ENCODE results near the gene FAM219B.
"Not testable (repeated sequence)": the region's sequence is repeated elsewhere in the genome, so short reads cannot be mapped to it uniquely, and the experiment has no call there.

FAM219B gene

GRCh38 chr15:74888716-74889115 lies 17.9 kb downstream of the FAM219B start:
- no peak for DNase-seq (ENCODE audit: low read depth)
- TF ChIP-seq CTCF (IDR thresholded peaks at IDR 0.05; ENCODE audit: insufficient read depth, low read depth, low read length, missing control alignments) = no peak
- no peak overlapping the region for H3K4me3 ChIP-seq (ENCODE audit: low read length)

GRCh38 chr15:74887537-74888193 lies 19.0 kb downstream of the FAM219B start:
- DNase-seq (ENCODE audit: low read depth); H3K4me3 ChIP-seq (ENCODE audit: low read length): not testable (repeated sequence)

GRCh38 chr15:74885461-74885860 lies 21.2 kb downstream of the FAM219B start:
- TF ChIP-seq CTCF (IDR thresholded peaks at IDR 0.05; ENCODE audit: insufficient read depth, low read depth, low read length, missing control alignments) = no peak
- H3K4me3 ChIP-seq (ENCODE audit: low read length) = no peak overlapping the region
- DNase-seq (ENCODE audit: low read depth) = no peak

GRCh38 chr15:74884428-74885223 lies 22.0 kb downstream of the FAM219B start:
- peak; percentile 45 for DNase-seq (ENCODE audit: low read depth)
- TF ChIP-seq CTCF (IDR thresholded peaks at IDR 0.05; ENCODE audit: insufficient read depth, low read depth, low read length, missing control alignments) = no peak
- H3K4me3 ChIP-seq (ENCODE audit: low read length) = no peak overlapping the region

- DNase-seq (ENCODE audit: low read depth) = no peak
- no peak for TF ChIP-seq CTCF (IDR thresholded peaks at IDR 0.05; ENCODE audit: insufficient read depth, low read depth, low read length, missing control alignments)
- no peak overlapping the region for H3K4me3 ChIP-seq (ENCODE audit: low read length)
Observed at GRCh38 chr15:74882528-74882927, 24.1 kb downstream of the FAM219B start.

GRCh38 chr15:74878273-74878672 lies 28.4 kb downstream of the FAM219B start:
- no peak for DNase-seq (ENCODE audit: low read depth)
- H3K4me3 ChIP-seq (ENCODE audit: low read length) = no peak overlapping the region
- no peak for TF ChIP-seq CTCF (IDR thresholded peaks at IDR 0.05; ENCODE audit: insufficient read depth, low read depth, low read length, missing control alignments)

- peak overlapping the region; percentile 75 for H3K4me3 ChIP-seq (ENCODE audit: low read length)
- TF ChIP-seq CTCF (IDR thresholded peaks at IDR 0.05; ENCODE audit: insufficient read depth, low read depth, low read length, missing control alignments) = no peak
- DNase-seq (ENCODE audit: low read depth) = no peak
Observed at GRCh38 chr15:74873756-74874424, 32.8 kb downstream of the FAM219B start.

Measured in epithelial cell of esophagus (primary cell).